Activated T-cell treated with anti-CD3 and anti-CD28 coated beads, Interleukin-2, amount 50 U/mL, for 24 hours (primary cell): ENCODE measurements around the gene JAM2.

Experiments
- DNase-seq: peaks from one replicate; pipeline ENCODE4 v3.0.0-alpha.2; 2020
- H3K27ac Mint-ChIP-seq: 2 replicates; pipeline ENCODE4 v1.8.0; 2020; ENCODE audit warnings: mild to moderate bottlenecking, mixed read lengths
- H3K27me3 Mint-ChIP-seq: 2 replicates; pipeline ENCODE4 v1.8.0; 2020; ENCODE audit warnings: mixed read lengths
- H3K36me3 Mint-ChIP-seq: 2 replicates; pipeline ENCODE4 v1.8.0; 2020; ENCODE audit warnings: low read depth, mixed read lengths
- H3K4me1 Mint-ChIP-seq: 2 replicates; pipeline ENCODE4 v1.8.0; 2020; ENCODE audit warnings: low read depth, mixed read lengths
- H3K4me3 Mint-ChIP-seq: 2 replicates; pipeline ENCODE4 v1.8.0; 2020; ENCODE audit warnings: mild to moderate bottlenecking, moderate library complexity, mixed read lengths
- H3K9me3 Mint-ChIP-seq: 2 replicates; pipeline ENCODE4 v1.8.0; 2020; ENCODE audit warnings: mixed read lengths

The JAM2 gene

DNA sequence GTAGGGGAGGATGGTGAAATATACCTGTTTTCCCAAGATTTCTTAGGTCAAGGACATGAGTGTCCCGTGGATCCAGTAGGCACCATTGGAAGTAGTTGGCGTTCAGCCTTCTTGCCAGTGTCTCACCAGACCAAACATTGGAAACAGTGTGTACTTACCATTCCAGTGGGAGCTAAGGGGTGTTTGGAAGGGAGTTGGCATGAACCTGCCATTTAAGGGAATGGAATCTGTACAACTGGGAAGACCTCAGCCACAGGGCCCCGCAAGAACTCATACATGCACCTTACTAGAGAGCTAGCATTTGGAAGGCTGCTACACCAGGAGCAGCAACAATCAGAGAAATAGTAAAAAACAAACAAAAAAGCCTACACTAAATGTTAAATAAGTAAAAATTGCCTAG lies 82.9 kb downstream of the JAM2 start:
- no peaks in the 10 kb centered on the region for H3K27me3 Mint-ChIP-seq
- H3K4me1 Mint-ChIP-seq = peaks cover 2% of the 10 kb centered on the region
- H3K4me3 Mint-ChIP-seq = no peak overlapping the region
- H3K36me3 Mint-ChIP-seq = peaks cover 61% of the 10 kb centered on the region
- no peak for DNase-seq
- H3K9me3 Mint-ChIP-seq = no peaks in the 10 kb centered on the region
- H3K27ac Mint-ChIP-seq = no peak overlapping the region

DNA sequence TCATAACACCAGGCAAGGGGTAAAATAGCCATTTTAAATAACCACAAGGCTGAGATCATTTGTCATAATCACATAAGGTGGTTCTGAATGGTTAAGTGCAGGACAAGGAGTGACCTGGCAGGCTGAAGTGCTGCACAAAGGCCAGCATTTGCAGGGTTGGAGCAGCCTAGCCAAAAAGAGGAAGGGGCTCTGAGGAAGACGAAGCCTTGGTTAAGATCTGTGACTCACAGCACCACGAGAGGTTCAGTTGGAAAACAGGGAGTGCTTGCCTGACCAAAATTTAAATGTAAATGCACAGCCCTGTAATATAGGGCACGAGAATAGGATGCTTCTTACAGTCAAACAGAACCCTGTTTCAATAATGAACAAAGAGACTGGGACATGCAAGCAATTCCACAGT lies 83.6 kb downstream of the JAM2 start:
- H3K27me3 Mint-ChIP-seq = no peaks in the 10 kb centered on the region
- no peak for DNase-seq
- H3K4me3 Mint-ChIP-seq = no peak overlapping the region
- peak overlapping the region; percentile 48 for H3K27ac Mint-ChIP-seq
- peaks cover 68% of the 10 kb centered on the region for H3K36me3 Mint-ChIP-seq
- H3K9me3 Mint-ChIP-seq = no peaks in the 10 kb centered on the region
- peaks cover 4% of the 10 kb centered on the region for H3K4me1 Mint-ChIP-seq

DNA sequence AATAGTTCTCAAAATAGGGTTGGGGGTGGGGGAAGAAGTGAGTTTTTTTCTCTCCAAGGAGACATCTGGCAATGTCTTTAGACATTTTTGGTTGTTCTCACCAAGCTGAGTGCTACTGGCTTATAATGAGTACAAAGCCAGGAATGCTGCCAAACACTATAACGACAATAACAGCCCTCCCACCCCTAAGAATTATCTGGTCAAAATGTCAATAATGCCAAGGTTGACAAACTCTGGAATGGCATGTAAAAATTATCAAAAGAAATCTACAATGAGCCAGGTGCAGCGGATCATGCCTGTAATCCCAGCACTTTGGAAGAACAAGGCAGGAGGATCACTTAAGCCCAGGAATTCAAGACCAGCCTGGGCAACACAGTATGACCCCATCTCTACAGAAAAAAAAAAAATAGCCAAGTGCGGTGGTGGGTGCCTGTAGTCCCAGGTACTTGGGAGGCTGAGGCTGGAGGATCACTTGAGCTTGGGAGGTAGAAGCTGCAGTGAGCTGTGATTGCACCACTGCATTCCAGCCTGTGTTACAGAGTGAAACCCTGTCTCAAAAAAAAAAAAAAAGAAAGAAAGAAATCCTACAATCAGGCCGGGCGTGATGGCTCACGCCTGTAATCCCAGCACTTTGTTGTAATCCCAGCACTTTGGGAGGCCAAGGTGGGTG lies 93.2 kb downstream of the JAM2 start:
- Mint-ChIP-seq H3K27me3 (no peaks in the 10 kb centered on the region), H3K4me1 (peaks cover 49% of the 10 kb centered on the region), H3K4me3 (peak overlapping the region; percentile 18)

DNA sequence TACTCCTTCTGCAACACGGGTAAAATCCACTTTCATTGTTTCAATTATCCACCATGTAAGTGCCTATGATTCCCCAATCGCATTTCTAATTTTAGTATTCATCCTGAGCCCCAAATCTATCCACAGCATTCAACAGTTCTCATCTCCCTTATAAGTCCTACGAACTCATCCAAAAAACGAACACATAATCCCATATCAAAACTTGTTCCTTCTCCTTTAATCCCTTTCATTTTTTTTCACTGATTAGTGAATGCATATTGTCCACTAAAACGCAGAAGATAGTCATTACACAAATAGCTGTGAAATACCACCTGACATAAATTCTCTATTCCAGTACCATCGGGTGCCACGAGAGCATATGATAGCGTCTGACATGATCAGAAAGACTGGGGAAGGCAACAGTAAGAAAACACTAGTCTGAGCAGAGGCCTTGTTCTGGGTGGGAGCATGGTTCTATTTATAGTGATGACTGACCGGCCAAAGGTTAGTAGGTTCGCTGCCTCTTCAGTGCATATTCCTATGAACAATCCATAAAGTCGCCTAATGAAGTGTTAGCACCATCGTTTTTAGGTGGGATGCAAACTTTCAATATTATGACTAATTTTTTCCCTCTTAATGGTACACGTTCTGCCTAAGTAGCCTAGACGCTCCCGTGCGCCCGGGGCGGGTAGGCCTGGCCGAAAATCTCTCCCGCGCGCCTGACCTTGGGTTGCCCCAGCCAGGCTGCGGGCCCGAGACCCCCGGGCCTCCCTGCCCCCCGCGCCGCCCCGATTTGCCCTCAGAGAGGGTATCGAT lies 95.0 kb downstream of the JAM2 start:
- peaks cover 68% of the 10 kb centered on the region for H3K36me3 Mint-ChIP-seq
- no peak for DNase-seq
- H3K9me3 Mint-ChIP-seq = no peaks in the 10 kb centered on the region
- peaks cover 57% of the 10 kb centered on the region for H3K4me1 Mint-ChIP-seq
- peak overlapping the region; percentile 100 for H3K27ac Mint-ChIP-seq
- H3K4me3 Mint-ChIP-seq = peak overlapping the region; percentile 92
- no peaks in the 10 kb centered on the region for H3K27me3 Mint-ChIP-seq

More for the DNA sequence above, 93.2 kb downstream of the JAM2 start:
- peaks cover 79% of the 10 kb centered on the region for H3K36me3 Mint-ChIP-seq
- H3K9me3 Mint-ChIP-seq = no peaks in the 10 kb centered on the region
- DNase-seq = no peak
- peak overlapping the region; percentile 63 for H3K27ac Mint-ChIP-seq

DNA sequence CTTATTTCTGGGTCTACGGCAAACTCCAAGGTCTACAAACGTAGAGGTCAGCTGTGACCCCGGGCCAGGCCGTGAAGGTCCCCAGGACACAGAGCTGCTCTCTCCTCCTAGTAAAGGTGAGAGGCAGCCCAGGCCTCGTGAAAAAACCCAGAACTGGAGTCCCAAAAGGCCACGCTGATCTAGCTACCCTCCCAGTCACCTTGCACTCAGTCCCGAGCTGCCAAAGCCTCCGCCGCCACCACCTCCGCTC lies 95.5 kb downstream of the JAM2 start:
- peaks cover 62% of the 10 kb centered on the region for H3K36me3 Mint-ChIP-seq
- DNase-seq = no peak
- peak overlapping the region; percentile 92 for H3K4me3 Mint-ChIP-seq
- H3K27me3 Mint-ChIP-seq = no peaks in the 10 kb centered on the region
- peak overlapping the region; percentile 100 for H3K27ac Mint-ChIP-seq
- no peaks in the 10 kb centered on the region for H3K9me3 Mint-ChIP-seq
- peaks cover 62% of the 10 kb centered on the region for H3K4me1 Mint-ChIP-seq

DNA sequence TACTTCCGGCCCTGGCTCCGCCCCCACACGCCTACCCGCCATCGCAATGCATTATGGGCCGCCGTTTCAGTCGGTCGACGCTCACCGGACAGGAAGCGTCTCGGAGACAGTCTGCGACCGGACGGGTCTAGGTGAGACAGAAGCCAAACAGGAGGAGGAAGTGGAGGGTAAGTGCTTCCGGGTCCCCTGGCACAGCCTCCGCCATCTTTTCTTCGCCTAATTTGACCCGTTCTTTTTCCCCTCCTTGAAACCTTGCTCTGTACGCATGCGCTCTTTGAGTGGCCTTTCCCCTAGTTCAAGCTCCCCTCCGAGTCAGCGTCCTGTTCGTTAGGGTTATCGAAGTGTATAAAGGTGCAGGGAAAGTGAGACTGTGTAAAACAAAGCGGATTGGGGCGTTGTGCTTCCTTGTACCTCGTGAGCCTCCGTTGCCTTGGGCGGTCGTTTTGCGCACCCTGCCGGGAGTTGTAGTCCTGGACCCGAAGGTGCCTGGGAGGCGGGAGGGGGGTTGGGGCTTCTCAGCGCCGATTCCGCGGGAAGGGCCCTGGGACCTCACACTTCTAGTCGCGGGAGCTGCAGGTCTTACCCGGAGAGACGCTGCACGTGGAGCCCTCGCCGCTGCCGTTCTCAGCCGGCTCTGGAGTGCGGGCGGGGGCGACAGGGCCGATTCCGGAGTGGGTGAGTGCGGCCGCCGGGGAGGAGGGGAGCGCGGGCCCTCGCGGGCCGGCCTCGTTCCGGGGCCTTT lies 96.0 kb downstream of the JAM2 start, which contains the start of the genes ATP5PF and GABPA:
TSS of gene ATP5PF (minus strand) at position 1 of the 742 bp plus-strand sequence. CDS start 5,110 bp downstream, outside the sequence.
TSS of gene GABPA (plus strand) at position 69 of the 742 bp plus-strand sequence. CDS start 6,627 bp downstream, outside the sequence.
- H3K4me3 Mint-ChIP-seq = peak within 1 kb of the TSS; percentile 92
- H3K4me1 Mint-ChIP-seq = peaks cover 63% of the 10 kb centered on the region
- H3K9me3 Mint-ChIP-seq = no peaks in the 10 kb centered on the region
- DNase-seq = peak; percentile 99
- no peaks in the 10 kb centered on the region for H3K27me3 Mint-ChIP-seq
- peak within 1 kb of the TSS; percentile 100 for H3K27ac Mint-ChIP-seq
- H3K36me3 Mint-ChIP-seq = peaks cover 61% of the 10 kb centered on the region

DNA sequence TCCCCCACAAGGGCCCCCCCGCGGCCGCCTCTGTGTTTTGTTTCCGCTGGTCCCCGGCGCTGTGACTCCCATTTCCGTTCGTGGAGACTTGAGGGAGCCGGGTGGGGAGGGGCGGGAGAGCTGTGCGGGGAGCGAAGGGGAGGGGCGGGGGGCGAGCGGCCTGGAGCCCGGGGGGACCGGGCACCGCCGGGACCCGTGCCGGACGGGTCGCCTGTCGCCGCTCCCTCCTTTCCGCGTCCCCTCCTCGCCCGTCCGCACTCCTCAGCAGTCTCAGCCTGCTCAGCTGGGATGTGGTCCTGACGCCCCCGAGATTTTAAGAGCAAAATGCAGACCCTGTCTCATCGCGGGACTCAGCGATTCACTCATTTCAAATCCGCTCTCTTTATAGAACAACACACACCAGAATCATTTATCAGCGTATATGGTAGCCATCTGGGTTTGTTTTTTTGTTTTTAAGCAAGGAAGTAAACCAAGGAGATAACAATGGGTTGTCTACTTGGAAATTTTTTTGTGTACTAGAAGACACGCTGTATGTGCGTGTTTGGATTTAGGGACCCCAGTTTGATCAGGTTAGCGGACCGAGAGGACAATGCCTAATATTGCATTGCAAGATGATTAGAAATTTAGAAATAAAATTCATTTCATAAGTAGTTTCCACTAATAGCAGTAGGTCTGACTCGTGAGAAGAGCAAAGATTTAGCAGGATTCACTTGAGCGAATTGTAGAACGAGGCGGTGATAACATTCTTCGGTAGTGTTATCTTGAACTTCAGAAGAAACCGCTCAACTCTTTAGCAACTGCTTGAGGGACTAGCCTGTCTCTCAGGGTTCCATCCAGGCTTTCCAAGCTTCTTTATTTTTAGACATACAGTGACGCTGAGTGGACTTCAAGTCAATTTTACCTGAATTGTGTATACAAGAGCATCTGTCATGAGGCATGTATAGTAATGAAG lies 96.9 kb downstream of the JAM2 start:
- Mint-ChIP-seq H3K36me3 (peaks cover 57% of the 10 kb centered on the region), H3K27me3 (no peaks in the 10 kb centered on the region), H3K27ac (peak overlapping the region; percentile 100), H3K4me3 (peak overlapping the region; percentile 92), H3K9me3 (no peaks in the 10 kb centered on the region), H3K4me1 (peaks cover 63% of the 10 kb centered on the region)
- DNase-seq = no peak

DNA sequence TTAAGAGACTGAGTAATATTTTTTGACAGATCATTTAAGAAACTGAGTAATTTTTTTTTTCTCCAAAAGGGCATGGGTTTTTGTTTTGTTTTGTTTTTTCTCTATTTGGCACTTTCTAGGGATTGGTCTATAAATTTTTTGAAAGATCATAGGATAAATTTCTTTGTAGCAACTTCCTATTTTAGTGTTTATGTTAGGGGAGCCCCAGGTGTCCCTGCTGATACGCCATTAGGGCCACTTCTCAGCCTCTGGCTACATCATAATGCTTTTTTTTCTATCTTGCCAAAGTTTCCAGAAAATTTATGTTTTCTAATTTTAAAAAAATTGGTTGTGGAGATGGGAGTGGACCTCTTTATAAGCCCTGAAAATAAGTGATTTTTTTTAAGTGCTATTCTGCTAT lies 98.4 kb downstream of the JAM2 start:
- peaks cover 53% of the 10 kb centered on the region for H3K4me1 Mint-ChIP-seq
- no peaks in the 10 kb centered on the region for H3K27me3 Mint-ChIP-seq
- H3K4me3 Mint-ChIP-seq = peak overlapping the region; percentile 92
- peaks cover 53% of the 10 kb centered on the region for H3K36me3 Mint-ChIP-seq
- no peak for DNase-seq
- H3K27ac Mint-ChIP-seq = no peak overlapping the region
- no peaks in the 10 kb centered on the region for H3K9me3 Mint-ChIP-seq

DNA sequence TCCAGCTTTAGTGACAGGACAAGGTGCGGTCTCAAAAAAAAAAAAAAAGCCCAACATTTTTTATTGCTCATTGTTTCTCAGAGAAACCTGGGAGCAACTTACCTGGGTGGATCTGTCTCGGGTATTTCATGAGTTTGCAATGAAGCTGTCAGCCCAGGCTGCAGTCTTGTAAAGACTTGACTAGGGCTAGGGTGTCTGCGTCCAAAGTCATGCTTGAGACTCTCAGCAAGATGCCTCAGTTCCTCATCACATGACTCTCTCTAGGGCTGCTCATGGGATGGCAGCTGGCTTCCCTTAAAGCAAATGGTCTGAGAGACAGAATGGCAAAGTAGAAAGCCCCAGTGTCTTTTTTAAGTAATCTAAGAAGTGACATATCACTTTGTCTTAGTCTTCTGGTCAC lies 103.8 kb downstream of the JAM2 start:
- H3K4me1 Mint-ChIP-seq = peaks cover 31% of the 10 kb centered on the region
- H3K4me3 Mint-ChIP-seq = no peak overlapping the region
- H3K27me3 Mint-ChIP-seq = no peaks in the 10 kb centered on the region
- H3K27ac Mint-ChIP-seq = no peak overlapping the region
- H3K9me3 Mint-ChIP-seq = no peaks in the 10 kb centered on the region
- no peak for DNase-seq
- H3K36me3 Mint-ChIP-seq = peaks cover 54% of the 10 kb centered on the region

DNA sequence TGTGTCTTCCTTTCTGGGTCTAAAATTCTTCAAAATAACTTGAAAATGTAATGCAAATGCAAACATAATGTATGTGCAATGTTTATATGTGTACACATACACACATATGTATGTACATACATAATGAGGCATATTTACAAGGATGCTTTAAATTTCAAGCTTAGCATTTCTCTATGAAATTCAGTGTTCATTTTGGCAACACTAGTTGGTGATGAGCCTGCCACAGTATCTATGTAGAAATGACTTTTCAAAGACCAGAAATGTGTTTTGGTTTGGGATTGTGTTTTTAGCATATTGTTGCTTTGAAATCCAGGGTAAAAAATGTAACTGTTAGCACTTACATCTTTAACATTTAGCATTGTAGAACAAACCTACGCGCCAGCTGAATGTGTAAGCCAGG lies 105.8 kb downstream of the JAM2 start:
- Mint-ChIP-seq H3K27me3 (no peaks in the 10 kb centered on the region), H3K4me1 (peaks cover 20% of the 10 kb centered on the region), H3K36me3 (peaks cover 62% of the 10 kb centered on the region), H3K4me3 (no peak overlapping the region), H3K27ac (no peak overlapping the region), H3K9me3 (no peaks in the 10 kb centered on the region)
- no peak for DNase-seq

DNA sequence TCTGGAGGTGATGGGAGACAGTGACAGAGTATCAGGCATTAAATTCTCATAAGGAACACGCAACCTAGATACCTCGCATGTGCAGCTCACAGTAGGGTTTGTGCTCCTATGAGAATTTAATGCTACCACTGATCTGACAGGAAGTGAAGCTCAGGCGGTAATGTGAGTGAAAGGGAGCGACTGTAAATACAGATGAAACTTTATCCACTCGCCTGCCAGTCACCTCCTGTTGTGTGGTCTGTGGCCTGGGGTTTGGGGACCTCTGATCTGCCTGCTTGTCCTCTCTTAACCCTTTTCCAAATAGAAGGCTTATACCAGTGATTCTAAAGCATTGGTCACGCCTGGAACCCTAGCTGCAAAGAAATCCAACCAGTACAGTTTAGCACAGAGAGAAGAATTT lies 111.0 kb downstream of the JAM2 start:
- peaks cover 14% of the 10 kb centered on the region for H3K4me1 Mint-ChIP-seq
- no peaks in the 10 kb centered on the region for H3K9me3 Mint-ChIP-seq
- no peak overlapping the region for H3K4me3 Mint-ChIP-seq
- no peak for DNase-seq
- H3K27ac Mint-ChIP-seq = peak overlapping the region; percentile 48
- no peaks in the 10 kb centered on the region for H3K27me3 Mint-ChIP-seq
- H3K36me3 Mint-ChIP-seq = peaks cover 74% of the 10 kb centered on the region

DNA sequence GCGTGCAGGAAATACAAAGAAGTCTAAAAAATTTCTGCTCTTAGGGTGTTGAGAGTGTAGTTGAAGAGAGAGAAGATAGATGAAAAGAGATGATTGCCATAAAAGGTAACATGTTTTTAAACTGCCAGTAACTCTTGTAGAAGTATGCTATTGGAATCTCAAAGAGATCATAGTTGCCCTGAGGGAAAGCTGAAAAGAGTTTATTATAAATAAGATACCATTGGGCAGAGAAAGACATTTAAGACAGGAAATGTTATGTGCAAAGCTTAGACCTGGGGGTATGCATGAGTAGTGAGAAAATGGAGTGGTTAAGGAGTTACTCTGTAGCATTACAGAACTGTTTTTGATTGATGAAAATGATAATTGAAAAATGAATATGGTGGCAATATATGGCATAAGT lies 113.4 kb downstream of the JAM2 start:
- H3K4me1 Mint-ChIP-seq = peaks cover 27% of the 10 kb centered on the region
- no peaks in the 10 kb centered on the region for H3K27me3 Mint-ChIP-seq
- H3K36me3 Mint-ChIP-seq = peaks cover 81% of the 10 kb centered on the region
- H3K9me3 Mint-ChIP-seq = no peaks in the 10 kb centered on the region
- H3K4me3 Mint-ChIP-seq = no peak overlapping the region
- DNase-seq = no peak
- peak overlapping the region; percentile 4 for H3K27ac Mint-ChIP-seq

DNA sequence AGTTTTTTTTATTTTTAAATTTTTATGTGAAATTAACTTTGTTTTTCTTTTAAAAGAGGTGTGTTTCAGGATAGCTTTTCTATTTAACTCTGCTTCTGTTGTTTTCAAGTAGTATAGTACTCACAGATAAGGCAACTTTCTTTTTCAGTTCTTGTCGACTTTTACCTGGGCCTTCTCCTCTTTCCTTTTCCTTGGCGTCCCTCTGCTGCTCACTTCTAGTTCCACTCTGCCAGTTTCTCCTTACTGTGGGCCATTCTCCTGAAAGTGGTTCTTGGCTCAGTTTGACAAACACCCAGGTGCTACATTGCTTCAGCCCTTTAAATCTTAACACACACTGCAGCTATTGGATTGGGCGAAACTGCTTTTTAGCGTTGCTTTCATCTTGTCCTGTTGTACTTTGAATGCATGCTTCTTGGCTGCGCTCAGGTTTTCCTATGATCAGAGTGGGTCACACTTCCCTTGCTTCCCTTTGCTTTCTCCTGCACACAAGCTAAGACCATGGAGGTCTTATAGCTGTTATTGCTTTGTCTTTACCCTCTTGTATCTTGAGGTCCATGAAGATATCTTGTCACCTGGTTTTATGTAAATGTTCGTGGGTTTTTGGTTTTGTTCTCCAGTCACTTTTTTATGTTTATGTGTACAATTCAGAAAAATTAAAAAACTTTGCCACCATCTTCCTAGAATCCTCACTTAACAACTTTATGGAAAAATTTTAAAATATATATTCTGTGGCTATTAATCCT lies 117.3 kb downstream of the JAM2 start:
- Mint-ChIP-seq H3K27ac (peak overlapping the region; percentile 55), H3K4me3 (no peak overlapping the region), H3K36me3 (peaks cover 89% of the 10 kb centered on the region)

More for the DNA sequence above, 117.3 kb downstream of the JAM2 start:
- H3K9me3 Mint-ChIP-seq = no peaks in the 10 kb centered on the region
- DNase-seq = no peak
- no peaks in the 10 kb centered on the region for H3K27me3 Mint-ChIP-seq
- H3K4me1 Mint-ChIP-seq = peaks cover 35% of the 10 kb centered on the region
